ENCODE results near the gene LYST. TPM values are rescaled to one million over a fixed set of nuclear protein-coding genes. Genes with fewer than 3 reads are reported as not detected.

The LYST gene
- total and polyA plus RNA-seq, 10 of the 15 experiments (the other 5 are each of a cell fraction or from before 2014, with no cell fraction given) = 3.3 to 28.1 (median 5.6) TPM

DNA sequence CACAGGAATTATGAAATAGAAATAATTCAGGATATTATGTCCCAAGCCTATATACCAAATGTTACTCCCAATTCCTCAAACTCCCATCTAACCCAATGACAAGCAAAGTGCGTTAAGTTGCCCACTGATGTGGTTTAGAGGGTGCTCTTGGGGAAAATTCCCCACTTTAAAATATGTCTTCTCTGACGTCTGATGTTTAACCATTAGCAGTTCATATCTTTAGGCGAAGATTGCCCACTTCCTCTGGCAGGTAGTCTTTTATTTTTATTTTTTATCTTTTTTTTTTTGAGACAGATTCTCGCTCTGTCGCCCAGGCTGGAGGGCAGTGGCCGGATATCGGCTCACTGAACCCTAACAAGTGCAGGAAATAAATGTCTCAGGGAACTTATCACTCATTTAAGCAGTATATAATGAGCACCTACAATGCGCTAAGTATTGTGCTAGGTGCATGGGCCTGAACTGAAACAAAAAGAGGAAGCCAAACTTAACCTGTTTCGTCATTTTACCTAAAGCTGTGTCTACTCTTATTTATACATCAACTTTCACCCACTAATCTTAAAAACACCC lies 1.3 kb upstream of the LYST start (continued):
- TF ChIP-seq, protein P1, sequence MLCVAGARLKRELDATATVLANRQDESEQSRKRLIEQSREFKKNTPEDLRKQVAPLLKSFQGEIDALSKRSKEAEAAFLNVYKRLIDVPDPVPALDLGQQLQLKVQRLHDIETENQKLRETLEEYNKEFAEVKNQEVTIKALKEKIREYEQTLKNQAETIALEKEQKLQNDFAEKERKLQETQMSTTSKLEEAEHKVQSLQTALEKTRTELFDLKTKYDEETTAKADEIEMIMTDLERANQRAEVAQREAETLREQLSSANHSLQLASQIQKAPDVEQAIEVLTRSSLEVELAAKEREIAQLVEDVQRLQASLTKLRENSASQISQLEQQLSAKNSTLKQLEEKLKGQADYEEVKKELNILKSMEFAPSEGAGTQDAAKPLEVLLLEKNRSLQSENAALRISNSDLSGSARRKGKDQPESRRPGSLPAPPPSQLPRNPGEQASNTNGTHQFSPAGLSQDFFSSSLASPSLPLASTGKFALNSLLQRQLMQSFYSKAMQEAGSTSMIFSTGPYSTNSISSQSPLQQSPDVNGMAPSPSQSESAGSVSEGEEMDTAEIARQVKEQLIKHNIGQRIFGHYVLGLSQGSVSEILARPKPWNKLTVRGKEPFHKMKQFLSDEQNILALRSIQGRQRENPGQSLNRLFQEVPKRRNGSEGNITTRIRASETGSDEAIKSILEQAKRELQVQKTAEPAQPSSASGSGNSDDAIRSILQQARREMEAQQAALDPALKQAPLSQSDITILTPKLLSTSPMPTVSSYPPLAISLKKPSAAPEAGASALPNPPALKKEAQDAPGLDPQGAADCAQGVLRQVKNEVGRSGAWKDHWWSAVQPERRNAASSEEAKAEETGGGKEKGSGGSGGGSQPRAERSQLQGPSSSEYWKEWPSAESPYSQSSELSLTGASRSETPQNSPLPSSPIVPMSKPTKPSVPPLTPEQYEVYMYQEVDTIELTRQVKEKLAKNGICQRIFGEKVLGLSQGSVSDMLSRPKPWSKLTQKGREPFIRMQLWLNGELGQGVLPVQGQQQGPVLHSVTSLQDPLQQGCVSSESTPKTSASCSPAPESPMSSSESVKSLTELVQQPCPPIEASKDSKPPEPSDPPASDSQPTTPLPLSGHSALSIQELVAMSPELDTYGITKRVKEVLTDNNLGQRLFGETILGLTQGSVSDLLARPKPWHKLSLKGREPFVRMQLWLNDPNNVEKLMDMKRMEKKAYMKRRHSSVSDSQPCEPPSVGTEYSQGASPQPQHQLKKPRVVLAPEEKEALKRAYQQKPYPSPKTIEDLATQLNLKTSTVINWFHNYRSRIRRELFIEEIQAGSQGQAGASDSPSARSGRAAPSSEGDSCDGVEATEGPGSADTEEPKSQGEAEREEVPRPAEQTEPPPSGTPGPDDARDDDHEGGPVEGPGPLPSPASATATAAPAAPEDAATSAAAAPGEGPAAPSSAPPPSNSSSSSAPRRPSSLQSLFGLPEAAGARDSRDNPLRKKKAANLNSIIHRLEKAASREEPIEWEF (IDR thresholded peaks at IDR 0.05; ENCODE audit: insufficient replicate concordance, low read depth, low read length) = peak; percentile 58
- TF ChIP-seq EED (IDR thresholded peaks at IDR 0.05; ENCODE audit: low read depth) (peak; percentile 21; the same call in 1 of the 2 replicates), SUZ12 (IDR thresholded peaks at IDR 0.05; ENCODE audit: unreplicated experiment) (no peak), HDAC6 (IDR thresholded peaks at IDR 0.05; ENCODE audit: unreplicated experiment) (no peak), IKZF1 (conservative IDR thresholded peaks at IDR 0.05) (peak; percentile 77), EGR1 (IDR thresholded peaks at IDR 0.05; ENCODE audit: borderline replicate concordance in 1 of 2, low read depth in 2 of 2, low read length in 2 of 2) (no peak), NBN (IDR thresholded peaks at IDR 0.05) (peak; percentile 90), ZNF207 (IDR thresholded peaks at IDR 0.05; ENCODE audit: borderline replicate concordance) (no peak), SMC3 (IDR thresholded peaks at IDR 0.05; ENCODE audit: borderline replicate concordance, low read length) (peak; percentile 14; the same call in 1 of the 2 replicates), NR2C1 (IDR thresholded peaks at IDR 0.05) (no peak), CEBPB (IDR thresholded peaks at IDR 0.05; ENCODE audit: borderline replicate concordance in 1 of 2, low read depth in 2 of 2, low read length in 2 of 2) (no peak), RAD51 (IDR thresholded peaks at IDR 0.05) (0 out of 2 replicates have a peak, but pooled peaks have one; percentile 30), NFYB (IDR thresholded peaks at IDR 0.05; ENCODE audit: insufficient read depth, low read depth, low read length) (no peak), MEF2B (IDR thresholded peaks at IDR 0.05; ENCODE audit: partially characterized antibody, poor library complexity, severe bottlenecking) (peak; percentile 53), PAX5 (IDR thresholded peaks at IDR 0.05; ENCODE audit: borderline replicate concordance, low read depth, low read length) (peak; percentile 41; the same call in 1 of the 2 replicates), RUNX3 (IDR thresholded peaks at IDR 0.05; ENCODE audit: low read length) (peak; percentile 84), JUNB (IDR thresholded peaks at IDR 0.05) (peak; percentile 34; the same call in 1 of the 2 replicates)
- TF ChIP-seq, protein P2, sequence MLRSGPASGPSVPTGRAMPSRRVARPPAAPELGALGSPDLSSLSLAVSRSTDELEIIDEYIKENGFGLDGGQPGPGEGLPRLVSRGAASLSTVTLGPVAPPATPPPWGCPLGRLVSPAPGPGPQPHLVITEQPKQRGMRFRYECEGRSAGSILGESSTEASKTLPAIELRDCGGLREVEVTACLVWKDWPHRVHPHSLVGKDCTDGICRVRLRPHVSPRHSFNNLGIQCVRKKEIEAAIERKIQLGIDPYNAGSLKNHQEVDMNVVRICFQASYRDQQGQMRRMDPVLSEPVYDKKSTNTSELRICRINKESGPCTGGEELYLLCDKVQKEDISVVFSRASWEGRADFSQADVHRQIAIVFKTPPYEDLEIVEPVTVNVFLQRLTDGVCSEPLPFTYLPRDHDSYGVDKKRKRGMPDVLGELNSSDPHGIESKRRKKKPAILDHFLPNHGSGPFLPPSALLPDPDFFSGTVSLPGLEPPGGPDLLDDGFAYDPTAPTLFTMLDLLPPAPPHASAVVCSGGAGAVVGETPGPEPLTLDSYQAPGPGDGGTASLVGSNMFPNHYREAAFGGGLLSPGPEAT (IDR thresholded peaks at IDR 0.05; ENCODE audit: low read depth) = peak; percentile 90
- TF ChIP-seq, protein P3, sequence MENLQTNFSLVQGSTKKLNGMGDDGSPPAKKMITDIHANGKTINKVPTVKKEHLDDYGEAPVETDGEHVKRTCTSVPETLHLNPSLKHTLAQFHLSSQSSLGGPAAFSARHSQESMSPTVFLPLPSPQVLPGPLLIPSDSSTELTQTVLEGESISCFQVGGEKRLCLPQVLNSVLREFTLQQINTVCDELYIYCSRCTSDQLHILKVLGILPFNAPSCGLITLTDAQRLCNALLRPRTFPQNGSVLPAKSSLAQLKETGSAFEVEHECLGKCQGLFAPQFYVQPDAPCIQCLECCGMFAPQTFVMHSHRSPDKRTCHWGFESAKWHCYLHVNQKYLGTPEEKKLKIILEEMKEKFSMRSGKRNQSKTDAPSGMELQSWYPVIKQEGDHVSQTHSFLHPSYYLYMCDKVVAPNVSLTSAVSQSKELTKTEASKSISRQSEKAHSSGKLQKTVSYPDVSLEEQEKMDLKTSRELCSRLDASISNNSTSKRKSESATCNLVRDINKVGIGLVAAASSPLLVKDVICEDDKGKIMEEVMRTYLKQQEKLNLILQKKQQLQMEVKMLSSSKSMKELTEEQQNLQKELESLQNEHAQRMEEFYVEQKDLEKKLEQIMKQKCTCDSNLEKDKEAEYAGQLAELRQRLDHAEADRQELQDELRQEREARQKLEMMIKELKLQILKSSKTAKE (IDR thresholded peaks at IDR 0.05; ENCODE audit: low read depth, poor library complexity, severe bottlenecking) = peak; percentile 77
- TF ChIP-seq, protein P4, sequence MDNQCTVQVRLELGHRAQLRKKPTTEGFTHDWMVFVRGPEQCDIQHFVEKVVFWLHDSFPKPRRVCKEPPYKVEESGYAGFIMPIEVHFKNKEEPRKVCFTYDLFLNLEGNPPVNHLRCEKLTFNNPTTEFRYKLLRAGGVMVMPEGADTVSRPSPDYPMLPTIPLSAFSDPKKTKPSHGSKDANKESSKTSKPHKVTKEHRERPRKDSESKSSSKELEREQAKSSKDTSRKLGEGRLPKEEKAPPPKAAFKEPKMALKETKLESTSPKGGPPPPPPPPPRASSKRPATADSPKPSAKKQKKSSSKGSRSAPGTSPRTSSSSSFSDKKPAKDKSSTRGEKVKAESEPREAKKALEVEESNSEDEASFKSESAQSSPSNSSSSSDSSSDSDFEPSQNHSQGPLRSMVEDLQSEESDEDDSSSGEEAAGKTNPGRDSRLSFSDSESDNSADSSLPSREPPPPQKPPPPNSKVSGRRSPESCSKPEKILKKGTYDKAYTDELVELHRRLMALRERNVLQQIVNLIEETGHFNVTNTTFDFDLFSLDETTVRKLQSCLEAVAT (IDR thresholded peaks at IDR 0.05) = peak; percentile 74; the same call in 1 of the 2 replicates
